HG03575 (cell line): ENCODE measurements around the gene KLF4.

ENCODE experiments used
- ATAC-seq: cut with Tn5 transposase; IDR thresholded peaks from one replicate; pipeline ENCODE4 v1.9.1; 2021; ENCODE audit not compliant: unreplicated experiment, insufficient number of reproducible peaks, low FRiP score; ENCODE audit errors: extremely low read depth

The KLF4 gene

DNA sequence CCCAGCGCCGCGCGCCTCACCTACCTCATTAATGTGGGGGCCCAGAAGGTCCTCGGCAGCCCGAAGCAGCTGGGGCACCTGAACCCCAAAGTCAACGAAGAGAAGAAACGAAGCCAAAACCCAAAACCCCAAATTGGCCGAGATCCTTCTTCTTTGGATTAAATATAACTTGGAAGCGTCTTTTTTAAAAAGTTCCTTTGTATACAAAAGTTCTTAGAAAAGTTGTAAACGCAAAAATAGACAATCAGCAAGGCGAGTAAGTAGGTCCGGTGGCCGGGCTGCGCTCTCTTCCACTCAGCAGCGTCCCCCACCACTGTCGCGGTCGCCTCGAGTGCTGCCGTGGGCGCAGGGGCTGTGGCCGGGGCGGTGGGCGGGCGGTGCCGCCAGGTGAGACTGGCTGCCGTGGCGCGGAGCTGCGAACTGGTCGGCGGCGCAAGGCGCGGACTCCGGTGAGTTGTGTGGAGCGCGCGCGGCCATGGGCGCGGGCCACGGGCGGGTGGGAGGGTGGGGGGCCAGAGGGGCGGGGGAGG lies 360 bp downstream of the KLF4 start:
- no peak for ATAC-seq

DNA sequence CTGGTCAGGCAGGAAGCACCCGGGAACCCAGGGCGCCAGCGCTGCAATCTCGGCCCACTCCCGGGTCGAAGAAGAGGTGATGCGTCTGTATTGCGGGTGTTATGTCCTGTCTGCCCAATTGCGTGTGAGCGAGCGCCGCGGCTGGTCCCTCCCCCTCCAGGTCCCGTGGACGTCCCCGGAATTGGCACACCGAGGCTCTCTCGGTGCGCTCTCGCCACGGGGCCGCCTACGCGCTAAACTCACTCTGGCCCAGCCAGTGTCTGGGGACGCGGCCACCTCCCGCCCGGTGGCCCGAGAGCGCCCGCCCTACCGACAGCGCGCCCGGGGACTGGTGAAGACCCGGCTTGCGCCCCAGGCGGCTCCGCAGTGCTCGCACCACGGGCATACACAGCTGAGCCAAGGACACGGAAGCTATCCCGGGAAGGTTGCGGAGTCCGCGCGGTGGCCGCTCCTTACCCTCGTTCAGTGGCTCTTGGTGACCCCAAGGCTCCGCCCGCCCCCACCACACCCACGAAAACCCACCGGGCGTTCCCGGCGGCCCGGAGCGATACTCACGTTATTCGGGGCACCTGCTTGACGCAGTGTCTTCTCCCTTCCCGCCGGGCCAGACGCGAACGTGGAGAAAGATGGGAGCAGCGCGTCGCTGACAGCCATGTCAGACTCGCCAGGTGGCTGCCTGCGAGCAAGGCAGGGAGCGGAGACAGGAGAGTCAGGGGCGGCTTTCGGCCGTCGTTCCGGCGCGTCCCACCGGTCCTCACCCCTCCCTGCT lies 1.0 kb downstream of the KLF4 start:
- no peak for ATAC-seq

DNA sequence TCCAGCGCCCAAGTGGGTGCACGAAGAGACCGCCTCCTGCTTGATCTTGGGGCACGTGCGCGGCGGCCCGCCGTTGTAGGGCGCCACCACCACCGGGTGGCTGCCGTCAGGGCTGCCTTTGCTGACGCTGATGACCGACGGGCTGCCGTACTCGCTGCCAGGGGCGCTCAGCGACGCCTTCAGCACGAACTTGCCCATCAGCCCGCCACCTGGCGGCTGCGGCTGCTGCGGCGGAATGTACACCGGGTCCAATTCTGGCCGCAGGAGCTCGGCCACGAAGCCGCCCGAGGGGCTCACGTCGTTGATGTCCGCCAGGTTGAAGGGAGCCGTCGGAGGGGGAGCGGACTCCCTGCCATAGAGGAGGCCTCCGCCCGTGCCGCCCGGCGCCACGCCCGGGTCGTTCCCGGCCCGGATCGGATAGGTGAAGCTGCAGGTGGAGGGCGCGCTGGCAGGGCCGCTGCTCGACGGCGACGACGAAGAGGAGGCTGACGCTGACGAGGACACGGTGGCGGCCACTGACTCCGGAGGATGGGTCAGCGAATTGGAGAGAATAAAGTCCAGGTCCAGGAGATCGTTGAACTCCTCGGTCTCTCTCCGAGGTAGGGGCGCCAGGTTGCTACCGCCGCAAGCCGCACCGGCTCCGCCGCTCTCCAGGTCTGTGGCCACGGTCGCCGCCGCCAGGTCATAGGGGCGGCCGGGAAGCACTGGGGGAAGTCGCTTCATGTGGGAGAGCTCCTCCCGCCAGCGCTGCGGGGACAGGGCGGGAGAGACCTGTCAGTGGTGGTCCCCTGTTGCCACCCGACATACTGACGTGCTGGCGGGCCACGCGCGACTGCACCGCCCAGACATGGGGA lies 1.8 kb downstream of the KLF4 start:
- no peak for ATAC-seq

- no peak for ATAC-seq
These were observed 2.7 kb downstream of the KLF4 start for GRCh38 chr9:107486674-107487520.

- ATAC-seq, result no peak
These were observed 4.0 kb downstream of the KLF4 start for GRCh38 chr9:107485458-107486043.

GRCh38 chr9:107484117-107484723 lies 5.3 kb downstream of the KLF4 start:
- no peak for ATAC-seq

DNA sequence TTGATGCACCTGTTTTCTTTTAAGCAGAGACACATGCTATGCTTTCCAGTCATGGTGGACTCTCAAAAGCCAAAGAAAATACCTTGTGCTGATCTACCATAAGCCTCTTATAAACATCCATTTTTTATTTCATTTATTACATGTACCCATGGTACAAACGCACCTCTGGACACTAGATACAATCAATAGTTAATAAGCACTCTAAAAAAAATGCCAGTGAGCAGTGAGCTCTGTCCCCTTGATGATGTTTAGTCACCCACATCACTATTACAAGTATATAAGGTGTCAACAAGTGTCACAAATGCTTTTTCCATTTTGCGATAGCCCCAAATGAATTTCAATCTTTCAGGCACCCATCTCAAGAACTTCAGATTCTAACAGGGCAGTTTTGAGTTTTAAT lies 5.9 kb downstream of the KLF4 start:
- no peak for ATAC-seq

DNA sequence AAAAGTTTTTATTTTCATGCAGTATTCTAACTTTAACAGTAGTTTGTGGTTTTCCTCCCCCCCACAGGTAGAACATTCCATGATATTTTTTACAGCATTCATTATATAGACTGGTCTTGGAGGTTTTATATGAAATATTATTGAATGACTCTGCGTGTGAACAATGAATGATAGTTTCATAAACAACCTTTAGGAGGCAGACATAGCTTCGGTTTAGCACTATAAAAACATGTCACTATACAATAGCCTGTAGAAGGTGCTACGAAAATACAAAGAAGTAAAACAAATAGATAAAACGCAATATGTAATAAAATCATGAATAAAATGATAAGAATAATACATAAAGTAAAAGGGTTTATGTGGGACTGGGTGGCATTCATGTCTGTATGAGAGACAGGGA lies 8.5 kb downstream of the KLF4 start:
- ATAC-seq, result no peak

GRCh38 chr9:107480386-107480789 lies 9.2 kb downstream of the KLF4 start:
- ATAC-seq, result no peak

DNA sequence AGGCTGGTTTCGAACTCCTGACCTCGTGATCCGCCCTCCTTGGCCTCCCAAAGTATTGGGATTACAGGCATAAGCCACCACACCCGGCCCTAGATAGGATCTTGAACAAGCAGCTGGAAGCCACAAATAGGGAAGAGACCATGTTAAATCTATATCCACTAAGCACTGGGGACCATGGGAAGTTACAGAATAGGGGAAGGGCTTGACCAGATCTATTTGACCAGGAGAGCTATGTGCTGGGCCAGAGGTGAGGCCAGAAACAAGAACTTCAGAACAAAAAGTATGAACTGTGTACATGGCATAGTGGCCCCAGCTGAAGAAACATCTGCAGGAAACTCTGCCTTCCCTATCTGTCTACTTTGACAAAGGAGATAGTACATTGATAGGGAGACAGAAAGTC lies 10.8 kb downstream of the KLF4 start:
- ATAC-seq, result no peak

GRCh38 chr9:107474124-107474523 lies 15.4 kb downstream of the KLF4 start:
- ATAC-seq, result no peak

DNA sequence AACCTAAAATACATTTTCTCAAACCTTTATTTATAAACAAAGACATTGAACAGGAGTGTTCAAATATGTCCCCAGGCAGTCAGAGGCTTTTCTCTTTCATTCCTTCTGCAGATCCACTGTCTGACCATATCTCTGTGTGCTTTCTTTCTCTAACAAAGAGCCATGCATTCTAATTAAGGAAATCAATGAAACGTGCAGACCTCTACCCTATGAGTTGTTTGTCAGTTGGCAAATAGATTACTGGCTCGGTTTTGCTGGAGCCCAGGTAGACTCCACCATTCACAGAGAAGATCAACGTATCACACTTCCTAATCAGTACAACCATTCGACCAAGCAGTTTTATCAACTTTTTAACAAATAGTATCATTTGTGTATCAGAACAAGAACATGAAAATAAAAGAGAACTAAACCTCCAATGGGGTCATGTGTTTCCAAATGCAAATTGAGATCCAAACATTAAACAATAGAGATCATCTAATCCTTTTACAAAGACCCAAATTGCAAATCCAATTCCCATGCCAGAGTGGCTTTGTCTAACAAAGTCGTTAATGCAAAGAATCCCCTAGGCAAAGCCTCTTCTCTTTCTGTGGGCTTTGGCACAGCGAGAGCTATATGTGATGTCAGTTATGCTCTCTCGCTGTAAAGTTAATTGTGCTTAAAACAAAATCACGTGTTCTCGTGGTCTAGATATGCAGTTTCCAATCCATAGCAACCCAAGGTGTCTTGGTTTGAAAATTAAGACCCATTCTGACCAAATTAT lies 16.8 kb downstream of the KLF4 start:
- no peak for ATAC-seq

GRCh38 chr9:107471552-107471951 lies 18.0 kb downstream of the KLF4 start:
- no peak for ATAC-seq

GRCh38 chr9:107467416-107467815 lies 22.2 kb downstream of the KLF4 start:
- ATAC-seq, result no peak

DNA sequence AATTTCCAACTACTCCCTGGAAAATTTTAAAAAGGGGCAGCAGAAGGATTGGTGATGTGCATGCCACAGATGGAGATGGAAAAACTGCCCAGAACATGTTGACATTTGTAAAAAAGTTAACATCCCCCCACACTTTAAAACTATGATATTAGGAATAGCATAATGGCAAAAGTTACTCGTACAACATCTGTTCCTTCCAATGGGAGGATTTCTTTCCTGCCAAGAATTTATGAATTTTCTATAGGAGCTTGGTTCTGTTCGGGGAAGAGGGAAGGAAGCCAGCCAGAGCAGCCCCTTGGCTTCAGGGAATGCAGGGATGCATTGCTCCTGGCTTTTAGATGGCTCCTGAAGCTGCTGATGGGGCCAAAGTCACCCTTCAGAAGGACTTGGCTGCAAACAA lies 22.7 kb downstream of the KLF4 start:
- ATAC-seq, result no peak

- ATAC-seq, result no peak
These were observed 23.8 kb downstream of the KLF4 start for GRCh38 chr9:107465467-107466451.

GRCh38 chr9:107464516-107464915 lies 25.1 kb downstream of the KLF4 start:
- no peak for ATAC-seq
